ENCODE results near the gene NHSL1.

Gene NHSL1

DNA sequence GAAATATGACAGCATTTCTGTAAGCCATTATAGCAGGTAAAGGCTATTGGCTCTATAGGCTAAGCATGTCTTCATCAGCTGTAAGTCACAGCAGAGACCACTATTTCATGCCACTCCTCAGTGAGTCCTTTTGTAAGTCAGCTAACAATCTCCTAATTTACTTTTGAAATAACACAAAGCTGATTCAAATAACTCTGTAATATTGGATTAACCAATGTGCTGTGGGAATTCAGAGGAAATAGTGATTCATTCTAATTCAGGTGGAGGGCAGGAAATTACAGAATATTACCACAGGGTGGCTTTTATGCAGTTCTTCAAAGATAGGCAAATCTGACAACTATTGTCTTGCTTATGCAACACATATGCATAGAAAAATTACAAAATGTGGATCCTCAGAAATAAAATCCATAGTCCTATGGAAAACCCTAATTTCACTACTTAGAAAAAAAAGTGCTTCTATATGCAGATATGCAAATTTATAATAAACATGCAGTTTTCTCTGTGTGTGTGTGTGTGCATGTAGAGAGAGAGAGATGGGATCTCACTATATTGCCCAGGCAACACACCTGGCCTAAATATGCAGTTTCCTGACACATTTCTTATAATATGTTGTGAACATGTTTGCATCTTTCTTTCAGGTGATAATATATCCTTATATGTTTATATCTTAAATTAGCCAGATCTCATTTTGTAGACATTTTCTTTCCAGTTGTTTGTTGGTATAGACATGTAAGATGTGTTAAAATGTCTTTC lies 126.4 kb downstream of the NHSL1 start:
- DNase-seq (ENCODE audit: low spot score) = no peak
